GM19324 (cell line): ENCODE data around the gene MAP2K2.

Experiments used
- ATAC-seq: cut with Tn5 transposase; IDR thresholded peaks from one replicate; pipeline ENCODE4 v1.9.1; 2021; ENCODE audit warnings: mild to moderate bottlenecking, moderate library complexity; ENCODE audit not compliant: unreplicated experiment, low FRiP score

Gene MAP2K2

DNA sequence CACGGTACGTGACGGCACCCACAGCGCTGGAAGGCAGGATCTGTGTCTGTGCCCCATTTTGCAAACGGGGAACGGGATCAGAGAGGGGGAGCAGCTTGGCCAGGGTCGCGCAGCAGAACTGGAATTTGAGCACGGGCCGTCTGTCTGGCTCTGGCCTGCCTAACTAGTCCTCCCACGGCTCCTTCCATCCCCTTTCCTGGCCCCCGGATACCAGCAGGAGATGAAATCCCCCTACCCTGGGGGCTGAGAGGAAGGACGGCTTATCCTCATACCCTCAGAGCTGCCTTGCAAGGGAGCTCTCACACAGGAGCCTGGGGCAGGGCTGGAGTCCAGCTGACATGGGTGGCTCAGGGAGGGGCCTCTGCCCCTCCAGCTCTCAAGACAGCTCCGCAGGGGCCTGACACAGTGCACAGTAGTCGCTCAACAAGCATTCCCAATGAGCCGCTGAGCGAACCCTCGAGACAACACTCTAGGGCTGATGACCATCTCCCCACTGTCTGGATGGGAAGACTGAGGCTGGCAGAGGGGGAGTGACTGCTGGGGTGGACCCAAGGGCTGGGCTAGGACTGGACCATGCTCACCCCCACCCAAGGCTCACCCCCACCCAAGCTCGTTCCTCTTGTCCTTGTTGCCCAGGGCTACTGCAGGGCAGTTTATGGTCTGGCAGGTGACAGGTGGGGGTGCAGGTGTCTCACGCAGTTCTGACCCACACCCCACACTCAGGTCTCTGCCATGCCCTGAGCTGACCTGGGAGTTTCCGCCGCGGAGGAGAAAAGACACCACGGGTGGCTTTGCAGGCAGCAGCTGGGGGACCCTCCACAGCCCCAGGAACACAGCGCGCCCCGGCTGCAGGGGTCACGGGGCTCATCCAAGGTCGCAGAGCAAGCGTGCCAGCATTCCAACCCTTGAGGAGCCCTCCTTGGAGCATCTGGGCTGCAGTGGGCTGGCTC, 61.2 kb downstream of the MAP2K2 start:
- ATAC-seq: no peak

DNA sequence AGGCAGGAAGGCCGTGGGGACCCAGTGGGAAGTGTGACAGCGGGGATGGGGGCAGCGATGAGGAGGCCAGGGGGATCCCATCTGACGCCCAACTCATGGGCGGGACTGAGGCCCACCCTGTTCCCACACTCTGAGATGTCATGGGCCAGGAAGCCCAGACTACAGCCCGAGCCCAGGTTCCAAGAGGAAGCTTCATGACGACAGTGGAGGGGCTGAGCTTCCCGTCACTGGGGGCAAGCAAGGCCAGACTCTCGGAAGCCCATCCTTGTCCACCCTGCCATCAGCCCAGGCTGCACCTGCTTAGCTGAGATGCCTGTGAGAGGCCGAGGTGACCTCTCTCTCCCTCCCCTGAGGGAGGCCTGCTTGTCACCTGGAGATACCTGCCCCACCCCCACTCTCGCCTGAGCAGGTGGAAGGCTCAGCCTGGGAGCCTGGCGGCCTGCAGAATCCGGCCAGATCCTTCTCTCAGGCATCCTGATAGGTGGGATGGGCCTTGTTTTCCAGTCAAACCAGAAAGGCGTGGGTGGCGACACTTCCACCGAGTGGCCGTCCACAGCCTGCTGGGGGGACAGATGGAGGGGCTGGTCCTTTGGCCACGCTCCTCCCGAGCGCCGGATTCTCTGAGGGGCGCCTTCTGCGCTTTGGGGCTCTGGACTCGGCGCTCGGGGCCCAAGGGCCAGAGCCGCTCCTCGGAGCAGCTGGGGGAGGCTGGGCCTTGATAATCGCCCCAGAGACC, 62.1 kb downstream of the MAP2K2 start:
- ATAC-seq: no peak

DNA sequence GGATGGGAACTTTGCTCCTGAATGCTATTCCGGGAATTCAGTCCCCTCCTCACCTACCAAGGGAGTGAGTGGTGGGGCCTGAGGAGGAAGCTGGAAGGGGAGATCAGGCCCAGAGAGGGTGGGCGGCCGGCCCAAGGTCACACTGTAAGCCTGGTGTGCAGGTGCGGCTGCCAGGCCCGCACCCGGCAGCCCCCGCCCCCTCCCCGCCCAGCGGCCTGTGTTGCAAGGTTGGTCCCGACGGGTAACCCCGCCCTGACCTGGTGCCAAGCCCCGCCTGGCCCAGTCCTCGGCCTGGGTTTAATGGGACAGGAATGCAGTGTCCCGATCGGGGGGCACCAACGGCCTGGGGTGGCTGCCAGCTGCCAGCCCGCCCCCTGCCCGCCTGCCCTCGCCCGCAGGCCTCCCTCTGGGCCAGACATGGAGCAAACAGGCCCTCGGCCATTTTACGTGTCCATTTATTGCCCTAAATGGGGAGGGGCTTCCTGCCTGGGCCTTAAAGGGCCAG, 62.7 kb downstream of the MAP2K2 start:
- ATAC-seq: no peak

DNA sequence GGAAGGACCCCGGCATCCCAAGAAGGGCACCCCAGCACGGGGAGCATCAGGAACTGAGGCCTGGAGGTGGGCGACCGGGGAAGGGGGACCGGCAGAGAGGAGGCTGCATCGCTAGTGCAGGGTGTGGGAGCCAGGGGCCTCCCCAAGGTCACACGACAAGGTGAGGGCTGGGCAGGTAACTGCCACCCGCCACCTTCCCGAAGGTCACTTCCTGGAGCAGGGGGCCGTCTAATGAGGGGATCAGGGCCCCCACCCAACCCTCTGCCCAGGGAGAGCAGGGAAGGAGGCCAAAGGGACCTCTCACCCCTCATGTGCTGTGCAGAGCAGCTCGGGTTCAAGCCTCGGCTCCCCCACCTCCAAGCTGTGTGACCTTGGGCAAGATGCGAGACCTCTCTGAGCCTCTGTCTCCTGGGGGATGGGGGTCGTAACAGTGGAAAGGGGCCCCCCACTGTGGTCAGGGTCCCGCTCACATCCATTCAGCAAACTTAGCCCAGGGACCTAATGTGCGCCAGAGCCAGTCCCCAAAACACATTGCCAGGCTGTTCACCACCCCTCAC, 63.2 kb downstream of the MAP2K2 start:
- ATAC-seq: no peak

DNA sequence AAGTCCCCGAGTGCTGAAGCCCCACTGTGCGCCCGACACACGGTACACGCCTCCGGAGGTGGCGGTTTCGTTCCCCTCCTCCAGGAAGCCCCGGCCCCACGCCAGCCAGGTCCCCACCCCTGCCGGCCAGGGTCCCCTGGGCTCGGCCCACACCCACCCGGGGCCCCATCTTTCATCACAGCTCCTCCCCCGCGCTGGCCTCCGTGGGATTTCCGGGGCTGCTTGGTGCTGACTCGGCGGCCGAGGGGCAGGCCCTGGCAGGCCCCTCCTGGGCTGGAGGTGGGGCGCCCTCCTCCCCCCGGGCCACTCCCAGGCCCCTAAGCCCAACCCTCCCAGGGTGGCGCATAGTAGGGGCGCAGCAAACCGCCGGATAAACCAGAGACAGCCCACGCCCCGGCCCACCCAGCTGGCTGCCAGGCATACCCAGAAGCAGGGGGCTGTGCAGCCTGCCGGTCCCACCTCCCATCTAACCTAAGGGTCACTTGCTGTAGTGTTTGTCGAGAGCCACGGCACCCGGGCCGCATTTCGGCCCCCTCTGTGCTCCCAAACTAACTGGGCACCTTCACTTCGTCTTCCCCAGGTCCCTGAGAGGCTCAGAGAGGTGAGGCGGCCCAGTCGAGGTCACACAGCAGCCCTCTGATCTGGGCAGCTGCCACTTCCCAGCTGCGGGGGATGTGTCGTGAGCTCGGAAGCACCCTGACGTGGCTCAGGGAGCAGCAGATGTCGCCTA, 63.9 kb downstream of the MAP2K2 start:
- ATAC-seq: no peak

DNA sequence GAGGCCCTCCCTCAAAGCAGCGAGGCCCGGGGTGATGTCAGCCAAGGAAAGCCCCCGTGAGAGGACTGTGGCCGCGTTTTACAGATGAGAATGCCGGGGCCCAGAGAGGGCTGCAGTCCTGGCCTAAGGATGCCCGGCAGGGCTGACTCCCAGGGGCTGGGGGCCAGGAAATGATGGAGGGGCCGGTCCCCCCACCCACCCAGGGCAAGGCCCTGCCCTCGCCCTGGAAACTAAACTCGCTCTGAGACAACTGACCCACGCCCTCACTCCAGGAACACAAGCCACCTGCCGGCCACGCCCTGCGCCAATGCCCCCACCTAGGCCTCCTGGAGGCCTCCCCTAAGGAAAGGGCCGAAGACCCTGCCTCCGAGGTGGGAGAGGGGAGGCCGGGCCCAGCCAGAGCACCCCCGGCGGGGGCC, 64.5 kb downstream of the MAP2K2 start:
- ATAC-seq: no peak

DNA sequence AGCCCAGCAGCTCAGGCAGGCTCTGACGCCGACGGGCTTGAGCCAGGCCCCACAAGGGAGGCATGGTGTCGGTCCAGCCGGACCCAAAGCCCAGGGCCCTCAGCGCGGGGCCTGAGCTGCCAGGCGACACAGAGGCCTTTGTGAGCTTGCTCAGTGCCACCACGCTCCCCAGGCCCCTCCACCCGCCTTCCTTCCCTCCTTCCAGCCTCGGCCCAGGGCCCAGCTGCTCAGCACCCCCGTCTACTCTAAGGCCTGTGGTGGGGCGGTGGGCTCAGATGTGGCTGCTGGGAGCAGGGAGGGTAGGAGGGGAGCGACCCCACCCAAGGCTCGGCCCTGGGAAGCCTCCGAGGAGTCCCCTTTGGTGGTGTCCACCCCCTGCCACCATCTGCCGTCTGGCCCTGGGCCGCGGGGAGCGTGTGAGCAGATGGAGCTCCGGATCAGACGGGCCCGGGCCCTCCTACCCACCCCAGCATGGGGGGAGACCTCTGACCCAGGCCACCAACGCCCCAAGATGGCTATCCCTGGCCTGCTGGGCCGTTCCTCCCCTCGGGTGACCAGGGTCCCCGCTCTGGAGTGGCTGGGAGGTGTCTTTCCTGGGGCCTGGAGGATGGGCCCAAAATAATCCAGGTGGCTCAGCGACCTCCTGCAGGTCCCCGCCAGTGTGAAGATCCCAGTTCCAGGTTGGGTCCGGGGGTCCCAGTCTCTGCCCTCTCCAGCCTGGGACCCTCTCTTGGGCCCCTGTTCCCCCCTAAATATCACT, 65.0 kb downstream of the MAP2K2 start:
- no peak for ATAC-seq

DNA sequence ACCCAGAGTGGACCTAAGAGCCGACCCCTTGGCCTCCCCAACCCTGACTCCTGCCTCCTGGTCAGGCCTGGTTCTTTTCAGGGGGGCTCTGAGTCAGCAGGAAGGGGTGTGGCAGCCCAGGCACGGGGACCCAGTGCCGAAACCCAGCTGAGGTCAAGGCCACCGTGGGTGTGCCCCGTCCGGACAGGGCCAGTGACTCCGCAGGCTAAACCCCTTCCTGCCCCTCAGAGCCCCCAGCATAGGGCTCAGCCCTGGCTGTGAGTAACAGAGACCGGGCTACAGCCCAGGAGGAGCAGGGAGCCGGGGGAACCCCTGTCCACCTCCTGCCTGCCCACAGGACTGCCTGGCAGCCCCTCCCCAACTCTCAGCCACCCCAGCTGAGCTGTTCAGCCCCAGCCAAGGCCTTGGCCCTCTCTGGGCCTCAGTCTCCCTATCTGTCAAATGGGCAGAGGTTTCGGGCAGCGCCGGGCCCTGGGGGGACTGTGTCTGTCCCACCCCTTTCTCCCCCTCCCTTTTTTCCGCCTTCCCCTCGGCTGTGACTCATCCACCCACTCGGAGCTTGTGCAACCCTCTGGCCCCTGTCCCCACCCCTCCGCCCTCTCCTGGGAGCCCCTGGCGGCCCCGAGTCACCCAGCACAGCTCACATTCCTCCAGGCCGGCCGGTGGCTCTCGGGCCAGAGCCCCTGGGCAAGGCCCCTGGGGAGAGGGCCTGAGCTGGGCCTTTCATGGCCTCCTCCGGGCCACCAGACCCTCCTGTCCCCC, 65.8 kb downstream of the MAP2K2 start:
- no peak for ATAC-seq

DNA sequence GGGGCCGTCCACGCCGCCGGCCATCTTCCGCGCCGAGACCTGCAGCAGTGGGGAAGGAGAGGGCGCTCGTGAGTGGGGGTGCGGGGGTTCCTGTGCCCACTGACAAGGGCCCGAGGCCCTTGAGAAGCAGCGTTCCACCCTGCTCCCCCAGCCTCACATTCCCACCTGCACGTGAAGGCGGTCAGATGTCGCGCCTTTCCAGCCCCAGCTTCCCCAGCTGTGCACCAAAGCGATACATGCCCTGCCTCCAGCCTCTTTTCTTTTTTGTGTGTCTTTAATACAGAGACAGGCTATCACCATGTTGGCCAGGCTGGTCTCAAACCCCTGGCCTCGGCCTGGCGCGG, 68.7 kb downstream of the MAP2K2 start:
- ATAC-seq: no peak

DNA sequence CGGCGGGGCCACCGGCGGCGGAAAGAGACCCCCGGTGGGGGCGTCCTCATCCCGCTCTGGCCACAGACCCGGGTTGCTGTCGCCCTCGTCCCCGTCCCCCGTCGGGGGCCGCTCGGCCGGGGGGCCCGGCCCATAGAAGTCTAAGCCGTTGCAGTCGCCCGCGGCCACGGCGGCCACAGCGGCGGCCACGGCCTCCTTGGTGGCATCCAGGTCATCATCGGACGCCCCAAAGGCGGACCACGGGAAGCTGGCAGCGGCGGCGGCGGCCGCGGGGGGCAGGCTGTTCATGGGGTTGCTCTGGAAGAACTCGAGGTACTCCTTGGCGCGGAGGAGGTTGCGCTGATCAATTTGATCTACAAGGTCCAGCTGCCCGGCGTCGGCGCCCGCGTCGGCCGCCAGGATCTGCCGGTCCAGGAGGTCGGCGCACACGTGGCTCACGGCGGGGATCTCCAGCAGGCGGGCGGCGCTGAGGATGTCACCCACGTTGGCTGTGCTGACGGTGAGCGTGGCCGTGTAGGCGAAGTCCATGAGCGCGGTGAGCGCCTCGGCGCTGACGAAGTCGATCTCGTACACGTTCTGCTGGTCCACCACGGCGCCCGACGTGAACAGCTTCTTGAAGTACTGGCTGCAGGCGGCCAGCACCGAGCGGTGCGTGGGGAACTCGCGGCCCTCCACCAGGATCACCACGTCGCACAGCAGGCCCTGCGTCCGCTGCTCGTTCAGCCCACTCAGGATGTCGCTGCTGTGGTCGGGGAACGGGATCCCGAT, 69.3 kb downstream of the MAP2K2 start:
- no peak for ATAC-seq

DNA sequence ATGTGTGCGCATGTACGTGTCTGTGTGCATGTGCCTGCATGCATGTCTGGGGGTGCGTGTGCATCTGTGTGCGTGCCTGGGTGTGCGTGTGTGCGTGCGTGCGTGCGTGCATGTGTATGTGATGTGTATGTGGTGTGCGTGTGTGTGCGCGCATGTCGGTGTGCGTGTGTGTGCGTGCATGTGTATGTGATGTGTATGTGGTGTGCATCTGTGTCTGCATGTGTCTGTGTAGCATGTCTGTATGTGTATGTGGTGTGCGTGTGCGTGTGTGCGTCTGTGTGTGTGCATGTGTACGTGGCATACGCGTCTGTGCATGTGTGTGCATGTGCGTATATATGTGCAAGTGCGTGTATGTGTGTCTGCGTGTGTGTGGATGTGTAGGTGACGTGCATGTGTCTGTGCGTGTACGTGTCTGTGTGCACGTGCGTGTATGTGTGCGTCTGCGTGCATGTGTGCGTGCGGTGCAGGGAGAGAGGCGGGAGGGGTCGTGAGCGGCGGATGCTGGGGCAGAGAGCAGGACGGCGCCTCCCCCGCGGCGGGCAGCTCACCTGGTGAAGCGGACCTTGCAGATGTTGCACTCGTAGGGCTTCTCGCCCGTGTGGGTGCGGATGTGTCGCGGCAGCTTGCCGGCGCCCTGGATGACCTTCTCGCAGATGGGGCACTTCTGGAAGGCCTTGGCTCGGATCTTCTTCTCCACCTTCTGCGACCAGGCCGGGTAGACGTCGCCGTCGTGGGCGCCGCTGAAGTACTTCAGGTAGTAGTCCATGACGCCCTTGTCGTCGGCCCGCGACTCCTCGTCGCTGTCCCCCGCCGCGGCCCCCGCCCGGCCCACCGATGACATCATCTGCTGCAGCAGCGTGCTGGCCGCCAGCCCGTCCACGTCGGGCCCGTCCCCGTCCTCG, 70.2 kb downstream of the MAP2K2 start:
- no peak for ATAC-seq

DNA sequence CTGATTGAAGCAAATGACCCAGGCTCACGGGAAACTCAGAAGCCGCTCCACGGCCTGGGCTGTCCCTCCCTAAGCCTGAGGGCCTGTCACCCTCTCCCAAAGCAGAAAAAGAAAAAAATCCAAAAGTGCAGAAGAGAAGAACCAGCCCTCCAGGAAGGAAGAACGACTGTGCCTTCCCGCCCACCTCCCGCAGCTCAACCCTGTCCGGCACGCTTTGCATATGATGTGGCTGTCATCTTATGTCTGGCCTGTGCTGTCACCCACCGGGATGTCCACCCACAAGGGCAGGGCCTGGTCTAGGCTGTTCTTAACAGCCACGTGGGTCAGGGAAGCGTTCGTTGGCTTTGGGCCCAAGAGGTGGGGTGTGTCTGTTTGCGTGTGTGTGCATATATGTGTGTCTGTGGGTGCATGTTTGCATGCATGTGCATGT, 70.9 kb downstream of the MAP2K2 start:
- no peak for ATAC-seq

DNA sequence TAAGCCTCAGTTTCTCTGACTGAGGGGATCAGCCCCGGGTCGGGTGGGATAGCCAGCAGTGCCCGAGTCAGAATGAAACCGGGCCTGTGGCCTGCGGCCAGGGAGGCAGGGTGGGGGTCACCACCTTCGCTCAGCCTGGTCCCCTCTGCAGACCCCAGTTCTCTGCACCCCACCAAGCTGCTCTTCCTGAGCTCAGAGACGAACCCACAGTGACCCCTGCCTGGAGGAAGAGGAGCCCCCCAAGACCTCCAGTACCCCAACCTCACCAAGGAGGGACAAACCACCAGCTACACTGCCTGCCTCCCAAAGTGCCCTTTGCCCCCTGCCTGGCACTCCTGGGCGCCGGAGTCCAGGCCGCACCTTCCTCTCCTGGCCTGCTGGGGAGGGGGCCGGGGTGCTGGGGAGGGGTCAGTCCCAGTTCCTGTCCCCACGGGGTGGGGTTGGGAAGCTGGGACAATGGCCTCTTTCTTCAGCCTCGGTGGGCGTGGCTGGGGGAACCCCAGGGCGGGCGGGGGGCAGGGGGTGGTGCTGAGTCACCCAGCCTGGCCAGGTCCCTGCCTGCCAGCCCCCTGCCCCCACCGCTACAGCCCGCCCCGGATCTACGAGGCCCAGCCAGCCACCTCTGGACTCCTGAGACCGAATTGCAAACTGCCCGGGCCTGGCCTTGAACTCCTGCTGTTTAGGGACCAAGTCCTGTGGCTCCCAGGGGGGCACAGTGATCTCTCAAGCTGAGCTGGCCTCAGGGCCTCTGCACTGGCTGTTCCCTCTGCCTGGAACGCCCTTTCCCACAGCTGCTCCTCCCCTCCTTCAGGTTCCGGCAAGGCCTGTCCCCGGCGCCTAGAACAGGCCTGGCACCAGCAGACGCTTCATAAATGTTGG, 71.6 kb downstream of the MAP2K2 start:
- ATAC-seq: no peak

DNA sequence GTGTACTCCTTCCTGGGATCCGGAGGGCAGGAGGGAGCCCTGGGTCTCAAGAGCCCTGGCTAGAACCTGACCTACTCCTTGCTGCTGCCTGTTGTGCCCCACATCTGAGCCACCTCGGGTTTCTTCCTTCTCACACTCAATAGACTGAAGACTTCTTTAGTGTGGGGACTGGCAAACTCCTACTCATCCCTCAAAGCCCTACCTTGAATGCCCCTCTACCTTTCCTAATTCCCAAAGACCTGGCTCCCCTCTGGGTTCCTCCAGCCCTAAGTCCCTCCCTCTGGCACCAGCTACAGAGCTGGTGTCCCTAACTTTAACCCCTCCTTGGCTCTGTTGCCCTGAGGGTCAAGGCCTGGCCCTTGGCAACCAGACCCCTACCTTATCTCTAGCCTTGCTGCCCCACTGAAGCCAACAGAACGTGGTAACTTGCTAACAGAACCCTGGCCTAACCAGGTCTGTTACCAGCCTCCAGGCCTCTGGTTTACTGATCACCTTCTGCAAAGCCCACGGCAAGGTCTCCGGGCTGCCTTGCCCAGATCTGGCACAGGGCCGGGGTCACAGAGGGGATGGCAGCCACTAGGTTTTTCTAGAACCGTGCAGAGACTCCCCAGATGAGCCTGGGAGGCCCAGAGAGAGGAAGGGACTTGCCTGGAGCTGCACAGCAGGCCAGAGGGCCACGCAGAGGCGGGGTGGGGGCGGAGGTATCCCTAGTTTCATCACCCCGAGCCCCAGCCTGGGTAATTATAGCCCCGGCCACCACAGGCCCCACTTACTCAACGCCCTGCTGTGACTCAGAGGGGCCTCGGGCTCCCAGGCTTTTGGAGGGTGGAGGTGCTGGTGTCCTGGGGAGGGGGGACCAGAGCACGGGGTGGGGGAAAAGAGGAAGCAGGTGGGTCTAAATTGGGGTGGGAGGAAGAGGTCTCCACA, 72.5 kb downstream of the MAP2K2 start:
- ATAC-seq: no peak

DNA sequence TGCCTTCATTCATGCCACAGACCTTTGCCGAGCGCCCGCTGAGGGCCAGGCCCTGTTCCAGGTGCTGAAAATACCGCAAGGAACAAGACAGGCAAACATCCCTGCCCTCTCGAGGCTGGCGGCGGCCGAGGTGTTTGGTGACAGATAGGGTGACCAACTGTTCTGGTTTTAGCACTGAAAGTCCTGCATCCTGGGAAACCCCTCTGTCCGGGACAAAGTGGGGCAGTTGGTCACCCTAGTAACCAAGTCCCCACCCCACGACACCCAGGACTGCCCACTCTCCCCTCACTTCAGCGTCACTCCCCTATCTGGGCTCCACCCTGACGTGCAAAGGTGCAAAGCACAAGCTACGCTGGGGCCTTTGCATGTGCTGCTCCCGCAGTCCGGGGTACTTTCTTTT, 74.5 kb downstream of the MAP2K2 start:
- ATAC-seq: no peak
